ENCODE results near the gene CEP55.

DNA sequence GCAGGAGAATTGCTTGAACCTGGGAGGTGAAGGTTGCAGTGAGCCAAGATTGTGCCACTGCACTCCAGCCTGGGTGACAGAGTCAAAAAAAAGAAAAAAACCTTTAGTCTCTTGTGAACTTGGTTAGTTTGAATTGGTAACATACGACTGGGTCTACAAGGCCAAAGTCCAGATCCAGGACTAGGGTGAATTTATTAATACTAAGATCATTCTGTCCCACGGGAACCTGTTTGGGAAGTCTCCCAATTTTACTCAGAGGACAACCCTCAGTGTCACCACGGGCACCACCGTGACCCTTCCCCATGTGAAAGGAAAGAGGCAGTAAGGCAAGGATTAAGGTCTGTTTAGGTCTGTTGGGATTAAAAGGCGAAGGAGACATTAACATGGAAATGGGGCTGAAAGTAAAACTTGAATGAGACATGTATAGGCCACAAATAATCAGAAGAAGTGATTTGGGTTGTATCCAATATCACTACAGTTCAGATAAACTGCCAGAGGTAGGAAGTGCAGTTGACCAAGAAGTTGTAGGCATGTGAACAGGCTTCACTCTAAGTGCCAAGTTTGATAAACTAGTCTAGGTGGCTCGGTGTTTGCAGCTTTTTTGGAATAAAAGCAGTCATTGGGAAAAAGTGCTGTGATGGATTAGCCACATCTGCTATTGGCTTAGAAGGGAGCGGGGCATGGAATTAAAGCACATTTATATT lies 45.0 kb upstream of the CEP55 start:
- TF ChIP-seq, protein P1, sequence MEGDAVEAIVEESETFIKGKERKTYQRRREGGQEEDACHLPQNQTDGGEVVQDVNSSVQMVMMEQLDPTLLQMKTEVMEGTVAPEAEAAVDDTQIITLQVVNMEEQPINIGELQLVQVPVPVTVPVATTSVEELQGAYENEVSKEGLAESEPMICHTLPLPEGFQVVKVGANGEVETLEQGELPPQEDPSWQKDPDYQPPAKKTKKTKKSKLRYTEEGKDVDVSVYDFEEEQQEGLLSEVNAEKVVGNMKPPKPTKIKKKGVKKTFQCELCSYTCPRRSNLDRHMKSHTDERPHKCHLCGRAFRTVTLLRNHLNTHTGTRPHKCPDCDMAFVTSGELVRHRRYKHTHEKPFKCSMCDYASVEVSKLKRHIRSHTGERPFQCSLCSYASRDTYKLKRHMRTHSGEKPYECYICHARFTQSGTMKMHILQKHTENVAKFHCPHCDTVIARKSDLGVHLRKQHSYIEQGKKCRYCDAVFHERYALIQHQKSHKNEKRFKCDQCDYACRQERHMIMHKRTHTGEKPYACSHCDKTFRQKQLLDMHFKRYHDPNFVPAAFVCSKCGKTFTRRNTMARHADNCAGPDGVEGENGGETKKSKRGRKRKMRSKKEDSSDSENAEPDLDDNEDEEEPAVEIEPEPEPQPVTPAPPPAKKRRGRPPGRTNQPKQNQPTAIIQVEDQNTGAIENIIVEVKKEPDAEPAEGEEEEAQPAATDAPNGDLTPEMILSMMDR (conservative IDR thresholded peaks at IDR 0.05 in 1 of 2, IDR thresholded peaks at IDR 0.05 in 1 of 2; ENCODE audit: low read depth in 1 of 2, low read length in 2 of 2): no peak
- no peak for TF ChIP-seq EZH2 (IDR thresholded peaks at IDR 0.05; ENCODE audit: low read length, missing control alignments)
